Thyroid gland (tissue), 4 donors: ENCODE results near the gene PSENEN. TPM values are rescaled to one million over a fixed set of nuclear protein-coding genes. Genes with fewer than 3 reads are reported as not detected.

ENCODE experiments used
- DNase-seq, 2 donors: peaks; one replicate each; pipeline ENCODE4 v3.0.0-alpha.2; 2019
- H3K27ac ChIP-seq, 3 donors: fragments of 200-600 bp; sonication (generic); 1 replicate in 2 of 3; 2 replicates in 1 of 3; pipeline ENCODE4 v1.5.1; 2016 to 2019; ENCODE audit warnings: mild to moderate bottlenecking in 1 of 3, moderate library complexity in 1 of 3
- H3K27me3 ChIP-seq: fragments of 200-600 bp; sonication (generic); one replicate; pipeline ENCODE4 v1.5.1; 2019
- H3K36me3 ChIP-seq, 2 donors: fragments of 200-600 bp; sonication (generic); one replicate each; pipeline ENCODE4 v1.5.1; 2016 to 2019
- H3K4me1 ChIP-seq, 2 donors: fragments of 200-600 bp; sonication (generic); one replicate each; pipeline ENCODE4 v1.5.1; 2017 to 2019
- H3K4me3 ChIP-seq, 3 donors: fragments of 200-600 bp; sonication (generic); replicated peaks in 1 of 3; 1 replicate in 2 of 3; 2 replicates in 1 of 3; pipeline ENCODE4 v1.5.1; 2016; ENCODE audit warnings: mild to moderate bottlenecking in 1 of 3
- H3K9me3 ChIP-seq: fragments of 200-600 bp; sonication (generic); one replicate; pipeline ENCODE4 v1.5.1; 2017
- POLR2A ChIP-seq, 2 donors: fragments of 450-650 bp; IDR thresholded peaks; one replicate each; pipeline ENCODE4 v1.6.1; 2017; ENCODE audit warnings: antibody characterized with exemption in 2 of 2, mild to moderate bottlenecking in 2 of 2, moderate library complexity in 1 of 2
- WGBS, 2 donors: methylation state at CpG; one replicate each; pipeline ENCODE4 v1.1.5; 2017; 5-methylcytosine and 5-hydroxymethylcytosine counted together
- intact Hi-C: fragments of 100-400 bp; cut with DNase I; formaldehyde crosslinking; loops from one replicate; pipeline ENCODE4 v1.15.1; 2023
- total RNA-seq, 4 donors: library from RNA; depleted of rRNA; stranded (reverse); fragments of >200 nt; gene quantifications; one replicate each; pipeline ENCODE4 v1.2.3, GENCODE V29; 2016
- TF ChIP-seq, protein P1 (sequence below), 6 experiments: fragments of 200-600 bp in 3 of 6; fragments of 450-650 bp in 3 of 6; sonication (generic) in 3 of 6; IDR thresholded peaks; one replicate each; pipeline ENCODE4 v1.5.1; 2016 to 2019; ENCODE audit warnings: antibody characterized with exemption in 6 of 6, mild to moderate bottlenecking in 2 of 6, inconsistent platforms in 1 of 6, moderate library complexity in 1 of 6

The PSENEN gene
- total RNA-seq, 4 donors from 2014 or later, result 34.0 to 73.8 (median 40.5) TPM

- no peaks in the 10 kb centered on the region for H3K36me3 ChIP-seq
- peaks cover 6 to 8% of the 10 kb centered on the region in 2 donors for H3K4me1 ChIP-seq
- H3K9me3 ChIP-seq, result no peaks in the 10 kb centered on the region
- H3K27me3 ChIP-seq, result no peaks in the 10 kb centered on the region
- intact Hi-C loops, result no loop called here
- H3K27ac ChIP-seq, result no peak overlapping the region
- no peak overlapping the region for H3K4me3 ChIP-seq
- no peak for TF ChIP-seq POLR2A (IDR thresholded peaks at IDR 0.05)
- TF ChIP-seq, protein P1, sequence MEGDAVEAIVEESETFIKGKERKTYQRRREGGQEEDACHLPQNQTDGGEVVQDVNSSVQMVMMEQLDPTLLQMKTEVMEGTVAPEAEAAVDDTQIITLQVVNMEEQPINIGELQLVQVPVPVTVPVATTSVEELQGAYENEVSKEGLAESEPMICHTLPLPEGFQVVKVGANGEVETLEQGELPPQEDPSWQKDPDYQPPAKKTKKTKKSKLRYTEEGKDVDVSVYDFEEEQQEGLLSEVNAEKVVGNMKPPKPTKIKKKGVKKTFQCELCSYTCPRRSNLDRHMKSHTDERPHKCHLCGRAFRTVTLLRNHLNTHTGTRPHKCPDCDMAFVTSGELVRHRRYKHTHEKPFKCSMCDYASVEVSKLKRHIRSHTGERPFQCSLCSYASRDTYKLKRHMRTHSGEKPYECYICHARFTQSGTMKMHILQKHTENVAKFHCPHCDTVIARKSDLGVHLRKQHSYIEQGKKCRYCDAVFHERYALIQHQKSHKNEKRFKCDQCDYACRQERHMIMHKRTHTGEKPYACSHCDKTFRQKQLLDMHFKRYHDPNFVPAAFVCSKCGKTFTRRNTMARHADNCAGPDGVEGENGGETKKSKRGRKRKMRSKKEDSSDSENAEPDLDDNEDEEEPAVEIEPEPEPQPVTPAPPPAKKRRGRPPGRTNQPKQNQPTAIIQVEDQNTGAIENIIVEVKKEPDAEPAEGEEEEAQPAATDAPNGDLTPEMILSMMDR (IDR thresholded peaks at IDR 0.05), result no peak
- 49 to 52% methylated on average over 16 of the region's 16 CpGs for WGBS, 2 donors
- no peak for DNase-seq
Measured at GRCh38 chr19:35774274-35775045, 29.0 kb downstream of the PSENEN start.

DNA sequence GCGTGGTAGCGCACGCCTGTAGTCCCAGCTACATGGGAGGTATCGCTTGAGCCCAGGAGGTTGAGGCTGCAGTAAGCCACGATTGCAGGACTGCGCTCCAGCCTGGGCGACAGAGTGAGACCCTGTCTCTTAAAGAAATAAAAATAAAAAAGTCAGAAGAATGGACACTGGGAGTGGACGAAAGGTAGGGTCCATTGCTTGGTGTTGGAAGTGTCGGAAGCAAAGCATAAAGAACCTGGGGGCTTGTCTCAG is 29.5 kb downstream of the PSENEN start:
- peaks cover 6 to 8% of the 10 kb centered on the region in 2 donors for H3K4me1 ChIP-seq
- no peaks in the 10 kb centered on the region for H3K27me3 ChIP-seq
- 25 to 40% methylated on average over 9 of the region's 9 CpGs for WGBS, 2 donors
- H3K36me3 ChIP-seq, result no peaks in the 10 kb centered on the region
- H3K27ac ChIP-seq, result no peak overlapping the region
- no peaks in the 10 kb centered on the region for H3K9me3 ChIP-seq
- DNase-seq, result no peak
- TF ChIP-seq, protein P1 (IDR thresholded peaks at IDR 0.05), result no peak
- TF ChIP-seq POLR2A (IDR thresholded peaks at IDR 0.05), result no peak
- no peak overlapping the region for H3K4me3 ChIP-seq
- intact Hi-C loops, result no loop called here

DNA sequence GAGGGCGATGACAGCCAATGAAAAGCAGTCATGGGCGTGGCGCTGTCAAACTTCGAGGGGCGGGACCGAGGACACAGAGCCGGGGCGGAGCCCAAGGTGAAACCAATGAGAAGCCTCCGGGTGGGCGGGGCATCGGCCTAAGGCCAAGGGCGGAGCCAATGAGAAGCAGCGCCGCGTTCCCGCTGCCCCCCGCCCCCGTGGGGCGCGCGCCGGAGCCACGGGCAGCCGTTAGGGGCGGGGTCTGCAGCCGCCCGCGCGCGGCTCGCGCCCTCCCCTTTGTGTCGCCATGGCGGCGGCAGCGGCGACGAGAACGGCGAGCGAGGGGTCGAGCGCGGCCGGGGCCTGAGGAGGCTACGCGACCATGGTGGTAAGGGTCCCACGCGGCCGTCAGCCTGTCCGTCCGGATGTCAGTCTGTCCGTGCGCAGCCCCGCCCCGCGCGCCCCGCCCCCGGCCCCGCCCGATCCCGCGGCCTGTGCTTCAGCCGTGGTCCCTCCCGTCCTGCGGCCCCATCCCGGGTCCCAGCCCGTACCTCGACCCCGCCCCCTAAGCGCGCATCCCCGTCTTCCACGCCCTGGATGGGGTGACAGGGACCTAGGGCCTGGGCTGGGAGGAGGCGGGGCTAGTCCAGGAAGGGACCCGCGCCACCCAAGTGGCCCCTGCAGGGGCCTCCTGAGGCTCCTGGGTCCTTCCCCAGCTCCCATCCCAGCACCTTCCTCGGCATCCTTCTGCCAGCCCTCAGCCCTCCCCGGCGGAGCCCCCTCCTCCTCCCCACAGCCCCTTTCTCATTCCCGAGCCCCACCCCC is 30.0 kb downstream of the PSENEN start, which contains the start of gene ARHGAP33:
Gene ARHGAP33, plus strand, starts transcription at position 267 of the 804 bp plus-strand sequence. Its CDS starts 95 bp downstream, at position 362.
- no peak within 1 kb of the TSS for H3K27ac ChIP-seq
- peaks cover 6 to 8% of the 10 kb centered on the region in 2 donors for H3K4me1 ChIP-seq
- TF ChIP-seq POLR2A (IDR thresholded peaks at IDR 0.05), result no peak
- TF ChIP-seq, protein P1 (IDR thresholded peaks at IDR 0.05), result no peak
- 0 to 2% methylated on average over 18 of the region's 82 CpGs for WGBS, 2 donors
- peak; percentile 99 to 100 for DNase-seq
- no peaks in the 10 kb centered on the region for H3K27me3 ChIP-seq
- no peaks in the 10 kb centered on the region for H3K36me3 ChIP-seq
- intact Hi-C loops, result no loop called here
- H3K4me3 ChIP-seq, result peak within 1 kb of the TSS in 2 of 3 donors; percentile 35 to 83
- H3K9me3 ChIP-seq, result no peaks in the 10 kb centered on the region

- intact Hi-C loops, result no loop called here
- no peak for DNase-seq
- peaks cover 0 to 3% of the 10 kb centered on the region in 2 donors for H3K36me3 ChIP-seq
- TF ChIP-seq, protein P1 (IDR thresholded peaks at IDR 0.05), result no peak
- no peak for TF ChIP-seq POLR2A (IDR thresholded peaks at IDR 0.05)
- 59% methylated on average over 11 to 12 of the region's 13 CpGs for WGBS, 2 donors
- H3K9me3 ChIP-seq, result no peaks in the 10 kb centered on the region
- no peaks in the 10 kb centered on the region for H3K27me3 ChIP-seq
- H3K4me1 ChIP-seq, result peaks cover 6 to 8% of the 10 kb centered on the region in 2 donors
- H3K27ac ChIP-seq, result no peak overlapping the region
- peak overlapping the region in 1 of 3 donors; percentile 83 for H3K4me3 ChIP-seq
Measured at GRCh38 chr19:35776102-35776788, 30.8 kb downstream of the PSENEN start.
